Epithelial cell of esophagus (primary cell): ENCODE measurements around the gene PIP5K1B.

Experiments
- DNase-seq: peaks from one replicate; pipeline ENCODE4 v3.0.0; 2010; ENCODE audit warnings: low read depth
- H3K4me3 ChIP-seq: 2 replicates; pipeline ENCODE4 v1.5.1; 2011; ENCODE audit warnings: mild to moderate bottlenecking, low read length, control low read depth
- CTCF ChIP-seq: IDR thresholded peaks from 2 replicates; pipeline ENCODE4 v1.5.1; 2011; ENCODE audit warnings: low read depth, mild to moderate bottlenecking, low read length, control low read depth, inconsistent platforms; ENCODE audit not compliant: insufficient read depth; ENCODE audit errors: missing control alignments

PIP5K1B gene

GRCh38 chr9:68898781-68899439 lies 193.9 kb downstream of the PIP5K1B start:
- no peak for TF ChIP-seq CTCF
- no peak for DNase-seq
- H3K4me3 ChIP-seq, result no peak overlapping the region

- no peak overlapping the region for H3K4me3 ChIP-seq
- DNase-seq, result no peak
- no peak for TF ChIP-seq CTCF
Observed at GRCh38 chr9:68904454-68904853, 199.4 kb downstream of the PIP5K1B start.

- no peak for TF ChIP-seq CTCF
- DNase-seq, result no peak
- no peak overlapping the region for H3K4me3 ChIP-seq
Observed at GRCh38 chr9:68905129-68905528, 200.1 kb downstream of the PIP5K1B start.

DNA sequence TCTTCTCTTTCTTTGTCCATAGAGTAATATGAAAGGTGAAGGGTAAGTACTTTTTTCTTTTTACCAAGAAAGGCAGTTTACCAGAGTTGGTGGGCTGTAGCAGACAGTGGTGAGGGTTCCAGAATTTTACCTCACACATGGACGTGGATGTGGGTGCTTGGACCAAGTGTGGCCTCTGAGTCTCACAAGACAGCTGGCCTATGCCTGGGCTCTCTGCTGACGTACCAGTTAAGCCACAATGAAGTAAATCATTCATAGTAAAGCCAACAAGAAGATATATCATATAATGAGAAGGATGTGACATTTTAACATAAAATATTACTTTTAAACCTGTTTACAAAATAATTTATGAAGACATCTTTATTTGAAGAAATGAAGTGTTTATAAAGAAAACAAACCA lies 202.9 kb downstream of the PIP5K1B start:
- no peak overlapping the region for H3K4me3 ChIP-seq
- no peak for TF ChIP-seq CTCF
- DNase-seq, result no peak

- TF ChIP-seq CTCF, result no peak
- DNase-seq, result no peak
- no peak overlapping the region for H3K4me3 ChIP-seq
Observed at GRCh38 chr9:68912561-68912960, 207.5 kb downstream of the PIP5K1B start.

- H3K4me3 ChIP-seq, result no peak overlapping the region
- no peak for DNase-seq
- TF ChIP-seq CTCF, result no peak
Observed at GRCh38 chr9:68913054-68913453, 208.0 kb downstream of the PIP5K1B start.

DNA sequence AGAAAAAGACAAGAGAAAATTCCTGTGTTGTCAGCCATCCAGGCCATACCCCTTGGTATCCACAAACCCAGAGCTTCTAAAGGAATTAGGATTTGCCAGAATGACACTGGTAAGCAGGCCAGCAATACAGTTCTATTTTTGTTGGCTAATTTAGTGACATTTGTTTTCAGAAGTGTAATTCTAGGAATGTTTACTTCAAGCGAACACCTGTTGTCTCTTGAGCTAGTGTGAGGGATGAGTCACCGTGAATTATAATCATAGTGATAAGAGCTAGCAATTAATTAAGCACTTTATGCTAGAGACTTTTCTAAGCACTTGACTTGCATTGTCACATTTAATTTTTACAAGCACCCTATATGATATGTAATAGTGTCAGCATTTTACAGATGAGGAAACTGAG lies 209.7 kb downstream of the PIP5K1B start:
- DNase-seq, result no peak
- no peak overlapping the region for H3K4me3 ChIP-seq
- no peak for TF ChIP-seq CTCF
